ENCODE data around the gene IFITM5.
A peak's percentile ranks its signal among the peaks of the same experiment; 100 is the strongest.

The IFITM5 gene

GRCh38 chr11:267491-267994 is 31.8 kb downstream of the IFITM5 start:
- DNase-seq (ENCODE audit: low read depth in 2 of 2), result no peak

GRCh38 chr11:266676-267439 is 32.5 kb downstream of the IFITM5 start:
- no peak for DNase-seq (ENCODE audit: low read depth in 2 of 2)

- no peak for DNase-seq (ENCODE audit: low read depth in 2 of 2)
Observed at GRCh38 chr11:261624-262023, 37.7 kb downstream of the IFITM5 start.

GRCh38 chr11:259413-259812 is 39.9 kb downstream of the IFITM5 start:
- DNase-seq (ENCODE audit: low read depth in 2 of 2), result no peak

GRCh38 chr11:257766-258493 is 41.4 kb downstream of the IFITM5 start:
- no peak for DNase-seq (ENCODE audit: low read depth in 2 of 2)

- no peak for DNase-seq (ENCODE audit: low read depth in 2 of 2)
Observed at GRCh38 chr11:256952-257737, 42.2 kb downstream of the IFITM5 start.

GRCh38 chr11:255816-256215 is 43.5 kb downstream of the IFITM5 start:
- DNase-seq (ENCODE audit: low read depth in 2 of 2), result no peak

- DNase-seq (ENCODE audit: low read depth in 2 of 2), result peak; percentile 18 to 19
Observed at GRCh38 chr11:255176-255575, 44.1 kb downstream of the IFITM5 start.

- DNase-seq (ENCODE audit: low read depth in 2 of 2), result no peak
Observed at GRCh38 chr11:253886-254270, 45.4 kb downstream of the IFITM5 start.

GRCh38 chr11:253160-253885 is 46.0 kb downstream of the IFITM5 start:
- no peak for DNase-seq (ENCODE audit: low read depth in 2 of 2)

GRCh38 chr11:252666-253065 is 46.7 kb downstream of the IFITM5 start:
- no peak for DNase-seq (ENCODE audit: low read depth in 2 of 2)

- DNase-seq (ENCODE audit: low read depth in 2 of 2), result no peak
Observed at GRCh38 chr11:251550-251949, 47.8 kb downstream of the IFITM5 start.

GRCh38 chr11:250740-251299 is 48.5 kb downstream of the IFITM5 start:
- DNase-seq (ENCODE audit: low read depth in 2 of 2), result peak; percentile 5 to 6

GRCh38 chr11:250274-250673 is 49.1 kb downstream of the IFITM5 start:
- DNase-seq (ENCODE audit: low read depth in 2 of 2), result no peak

GRCh38 chr11:249062-249461 is 50.3 kb downstream of the IFITM5 start:
- no peak for DNase-seq (ENCODE audit: low read depth in 2 of 2)
